NT2/D1 (cell line): ENCODE measurements around the gene NXPE3.

Experiments
- DNase-seq: peaks from one replicate; pipeline ENCODE4 v3.0.0-alpha.2; 2011; ENCODE audit warnings: low read depth, low spot score
- H3K27me3 ChIP-seq: 2 replicates; pipeline ENCODE4 v1.6.0; 2011; ENCODE audit warnings: mild to moderate bottlenecking; ENCODE audit not compliant: insufficient read length, insufficient read depth
- H3K36me3 ChIP-seq: 2 replicates; pipeline ENCODE4 v1.6.1; 2011; ENCODE audit warnings: mild to moderate bottlenecking, low read length, mixed read lengths; ENCODE audit not compliant: insufficient read depth, insufficient read length
- H3K4me1 ChIP-seq: 2 replicates; pipeline ENCODE4 v1.5.1; 2011; ENCODE audit not compliant: insufficient read depth, insufficient read length
- H3K4me3 ChIP-seq: 2 replicates; pipeline ENCODE4 v1.5.1; 2011; ENCODE audit warnings: low read depth; ENCODE audit not compliant: insufficient read length
- H3K9ac ChIP-seq: 2 replicates; pipeline ENCODE4 v1.6.0; 2011; ENCODE audit warnings: low read depth; ENCODE audit not compliant: insufficient read length
- H3K9me3 ChIP-seq: 2 replicates; pipeline ENCODE4 v1.5.1; 2011; ENCODE audit warnings: mild to moderate bottlenecking, low read length; ENCODE audit not compliant: insufficient read depth
- SUZ12 ChIP-seq: IDR thresholded peaks from 2 replicates; pipeline ENCODE4 v1.6.1; 2011; ENCODE audit not compliant: insufficient read length, insufficient read depth; ENCODE audit errors: extremely low read depth
- YY1 ChIP-seq: IDR thresholded peaks from 2 replicates; pipeline ENCODE4 v1.6.1; 2011; ENCODE audit not compliant: insufficient read length, insufficient read depth
- ZNF274 ChIP-seq: IDR thresholded peaks from 2 replicates; pipeline ENCODE4 v1.6.1; 2011; ENCODE audit warnings: mild to moderate bottlenecking, low read depth, low read length

NXPE3 gene

DNA sequence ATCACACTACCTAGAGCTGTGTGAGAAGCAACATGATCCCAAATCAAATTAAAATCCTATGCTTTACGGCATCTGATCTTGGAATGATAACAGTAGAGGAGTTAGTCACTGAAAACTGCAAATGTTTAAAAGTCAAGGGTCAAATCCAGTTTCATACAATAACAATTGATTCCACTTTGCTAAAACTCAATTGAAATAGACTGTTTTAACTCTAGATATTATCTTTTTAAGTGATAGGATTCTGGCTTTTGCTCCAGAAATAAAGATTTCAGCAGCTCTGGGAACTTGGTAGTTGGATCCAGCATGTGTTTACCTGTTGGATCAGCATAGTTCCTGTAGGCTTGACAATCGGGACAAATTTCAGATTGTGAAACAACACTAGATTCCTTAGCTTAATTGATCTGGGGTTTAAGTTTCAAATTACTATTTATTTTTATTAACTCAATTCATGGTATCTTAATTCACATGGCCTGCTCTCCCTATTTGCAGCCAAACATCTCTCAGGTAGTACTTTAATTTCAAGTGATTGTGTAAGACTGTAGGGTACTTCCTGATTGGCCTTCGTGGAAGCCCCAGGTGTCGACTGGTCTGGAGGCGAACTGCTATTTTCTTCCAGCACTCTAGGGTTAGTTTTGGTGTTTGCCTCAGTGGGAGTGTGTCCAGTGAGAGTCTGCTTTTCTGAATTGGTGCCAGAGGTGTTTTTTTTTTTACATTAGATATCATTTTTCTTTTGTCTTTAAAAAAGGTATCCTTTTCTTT is 86.9 kb downstream of the NXPE3 start:
- Histone ChIP-seq H3K4me1 (no peaks in the 10 kb centered on the region), H3K9ac (no peak overlapping the region), H3K4me3 (no peak overlapping the region), H3K27me3 (no peaks in the 10 kb centered on the region), H3K36me3 (peaks cover 8% of the 10 kb centered on the region), H3K9me3 (no peaks in the 10 kb centered on the region)
- no peak for TF ChIP-seq SUZ12
- DNase-seq = no peak

DNA sequence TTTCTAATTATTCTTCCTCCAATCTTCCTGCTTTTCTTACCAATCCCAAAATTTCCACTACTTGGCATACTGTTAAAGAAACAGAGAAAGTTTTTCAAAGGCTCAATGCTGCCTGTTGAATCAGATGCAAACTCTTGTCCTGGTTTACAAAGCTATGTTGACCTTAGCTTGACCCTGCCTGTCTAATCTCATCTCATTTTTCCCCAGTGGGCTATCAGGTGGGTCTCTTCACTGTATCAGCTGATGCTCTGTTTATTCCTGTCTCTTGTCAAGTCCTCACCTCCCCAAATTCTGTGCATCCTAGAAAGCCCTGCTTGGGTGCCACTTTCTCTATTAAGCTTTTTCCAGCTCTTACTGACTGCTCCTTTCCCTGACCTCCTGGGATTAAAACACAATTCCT is 88.5 kb downstream of the NXPE3 start:
- Histone ChIP-seq H3K27me3 (no peaks in the 10 kb centered on the region), H3K9ac (no peak overlapping the region), H3K9me3 (no peaks in the 10 kb centered on the region), H3K36me3 (no peaks in the 10 kb centered on the region), H3K4me1 (no peaks in the 10 kb centered on the region), H3K4me3 (no peak overlapping the region)
- TF ChIP-seq ZNF274 = no peak
- no peak for TF ChIP-seq SUZ12
- TF ChIP-seq YY1 = no peak
- no peak for DNase-seq

DNA sequence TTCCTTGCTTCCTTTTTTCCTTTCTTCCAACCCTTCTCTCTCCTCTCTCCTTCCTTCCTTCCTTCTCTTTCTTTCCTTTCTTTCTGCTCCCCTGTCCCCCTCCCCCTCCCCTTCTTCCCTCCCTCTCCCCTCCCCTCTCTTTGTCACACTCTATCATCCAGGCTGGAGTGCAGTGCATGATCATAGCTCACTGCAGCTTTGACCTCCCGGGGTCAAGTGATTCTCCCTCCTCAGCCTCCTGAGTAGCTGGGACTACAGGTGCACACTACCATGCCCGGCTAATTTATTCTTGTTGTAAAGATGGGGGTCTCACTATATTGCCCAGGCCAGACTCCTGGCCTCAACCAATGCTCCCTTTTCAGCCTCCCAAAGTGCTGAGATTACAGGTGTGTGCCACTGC is 89.0 kb downstream of the NXPE3 start:
- no peaks in the 10 kb centered on the region for H3K27me3 ChIP-seq
- H3K4me3 ChIP-seq = no peak overlapping the region
- H3K9me3 ChIP-seq = no peaks in the 10 kb centered on the region
- no peaks in the 10 kb centered on the region for H3K36me3 ChIP-seq
- DNase-seq = no peak
- no peaks in the 10 kb centered on the region for H3K4me1 ChIP-seq
- no peak overlapping the region for H3K9ac ChIP-seq
- TF ChIP-seq SUZ12 (no peak), ZNF274 (no peak), YY1 (no peak)

DNA sequence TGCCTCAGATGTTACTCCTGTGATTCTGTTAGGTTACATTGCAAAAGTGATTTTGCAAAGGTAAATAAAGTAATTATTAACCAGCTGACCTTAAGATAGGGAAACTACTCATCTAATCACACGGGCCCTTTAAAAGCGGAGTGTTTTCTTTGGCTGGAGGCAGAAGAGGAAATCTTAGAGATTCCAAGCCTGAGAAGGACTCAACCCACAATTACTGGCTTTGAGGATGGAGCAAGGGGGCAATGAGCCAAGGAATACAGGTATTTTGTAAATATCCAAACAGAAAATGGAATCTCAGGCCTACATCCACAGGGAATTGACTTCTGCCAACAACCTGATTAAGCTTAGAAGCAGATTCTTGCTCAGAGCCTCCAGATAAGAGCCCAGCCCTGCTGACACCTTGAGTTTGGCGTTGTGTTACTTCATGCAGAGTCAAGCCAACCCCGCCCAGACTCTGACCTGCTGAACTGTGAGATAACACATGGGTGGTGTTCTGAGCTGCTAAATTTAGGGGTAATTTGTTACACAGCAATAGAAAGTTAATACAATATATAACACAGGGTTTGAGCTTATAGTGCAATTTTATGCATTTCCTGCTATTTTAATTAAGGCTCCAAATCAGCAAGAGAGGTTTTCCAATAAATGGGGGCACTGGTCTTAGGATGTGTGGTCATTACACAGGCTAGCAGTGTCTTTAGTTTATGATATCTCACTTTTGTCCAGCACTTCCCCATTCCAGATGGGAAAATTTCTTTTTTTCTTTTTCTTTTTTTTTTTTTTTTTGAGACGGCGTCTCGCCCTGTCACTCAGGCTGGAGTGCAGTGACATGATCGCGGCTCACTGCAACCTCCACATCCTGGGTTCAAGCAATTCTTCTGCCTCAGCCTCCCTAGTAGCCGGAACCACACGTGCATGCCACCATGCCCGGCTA is 89.8 kb downstream of the NXPE3 start:
- Histone ChIP-seq H3K9ac (no peak overlapping the region), H3K36me3 (no peaks in the 10 kb centered on the region), H3K4me3 (no peak overlapping the region), H3K4me1 (no peaks in the 10 kb centered on the region), H3K9me3 (peaks cover 6% of the 10 kb centered on the region; the same call in 1 of the 2 replicates), H3K27me3 (no peaks in the 10 kb centered on the region)
- DNase-seq = no peak
- no peak for TF ChIP-seq ZNF274
- no peak for TF ChIP-seq SUZ12
- TF ChIP-seq YY1 = no peak

DNA sequence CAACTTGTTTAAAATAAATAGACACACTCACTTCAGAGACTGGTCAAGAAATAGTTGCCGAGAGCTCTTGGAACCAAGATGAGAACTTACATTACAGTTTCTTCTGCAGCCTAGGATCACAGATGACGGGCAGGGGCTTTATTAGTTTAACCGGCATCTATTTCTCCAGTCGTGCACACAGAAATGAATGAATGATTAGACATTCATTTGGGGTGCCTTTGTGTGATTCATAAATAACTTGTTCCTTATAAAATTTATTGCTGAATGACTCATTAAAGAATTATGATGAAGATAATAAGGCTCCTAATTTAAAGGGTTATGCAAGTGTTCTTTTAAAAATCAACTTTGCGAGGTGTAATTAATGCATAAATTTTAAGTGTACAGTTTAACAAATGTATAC is 91.1 kb downstream of the NXPE3 start:
- no peak overlapping the region for H3K9ac ChIP-seq
- peaks cover 6% of the 10 kb centered on the region; the same call in 1 of the 2 replicates for H3K9me3 ChIP-seq
- no peaks in the 10 kb centered on the region for H3K27me3 ChIP-seq
- H3K4me1 ChIP-seq = no peaks in the 10 kb centered on the region
- no peak overlapping the region for H3K4me3 ChIP-seq
- no peak for DNase-seq
- no peaks in the 10 kb centered on the region for H3K36me3 ChIP-seq
- TF ChIP-seq SUZ12 = no peak
- no peak for TF ChIP-seq YY1
- no peak for TF ChIP-seq ZNF274

DNA sequence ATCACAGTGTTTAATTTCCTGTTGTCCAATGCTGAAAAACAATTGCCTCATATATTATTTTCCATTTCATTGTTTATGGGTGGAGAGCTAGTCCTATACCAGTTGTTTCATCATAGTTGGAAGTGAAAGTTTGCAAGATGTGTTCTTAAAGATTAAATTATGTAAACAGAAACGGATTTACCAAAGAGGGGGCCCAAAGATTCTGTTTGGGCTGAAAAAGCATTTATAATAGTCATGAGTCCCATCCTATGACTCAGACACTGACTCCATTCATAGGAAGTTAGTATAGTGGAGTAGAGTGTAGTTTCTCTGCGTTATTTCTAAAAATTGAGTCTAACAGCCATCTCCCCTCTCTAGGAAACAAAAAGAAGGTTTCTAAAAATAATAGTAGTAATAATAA is 94.6 kb downstream of the NXPE3 start:
- no peaks in the 10 kb centered on the region for H3K4me1 ChIP-seq
- no peak for TF ChIP-seq YY1
- no peak for TF ChIP-seq ZNF274
- TF ChIP-seq SUZ12 = no peak
- no peak overlapping the region for H3K4me3 ChIP-seq
- no peak overlapping the region for H3K9ac ChIP-seq
- no peaks in the 10 kb centered on the region for H3K27me3 ChIP-seq
- H3K36me3 ChIP-seq = no peaks in the 10 kb centered on the region
- no peak for DNase-seq
- peaks cover 6% of the 10 kb centered on the region; the same call in 1 of the 2 replicates for H3K9me3 ChIP-seq

DNA sequence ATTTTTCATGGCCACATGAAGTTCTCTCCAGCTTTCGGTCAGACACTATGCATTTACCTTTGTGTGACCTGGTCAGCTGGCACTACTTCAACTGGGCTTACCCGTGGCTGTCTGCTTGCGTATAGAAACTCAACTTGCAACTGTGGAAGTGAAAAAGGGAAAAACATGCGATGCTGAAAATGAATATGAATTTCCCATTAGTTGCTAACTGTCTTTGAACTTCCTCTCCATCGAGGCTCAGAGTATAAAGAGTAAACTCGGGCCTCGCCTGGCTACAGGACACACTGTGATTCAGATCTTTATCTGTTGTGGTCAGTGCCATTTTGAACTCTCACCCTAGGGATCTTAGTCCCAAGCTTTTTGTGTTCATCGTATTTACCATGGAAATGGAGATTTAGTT is 97.1 kb downstream of the NXPE3 start:
- Histone ChIP-seq H3K4me1 (no peaks in the 10 kb centered on the region), H3K4me3 (no peak overlapping the region), H3K36me3 (no peaks in the 10 kb centered on the region), H3K27me3 (no peaks in the 10 kb centered on the region), H3K9me3 (peaks cover 6% of the 10 kb centered on the region; the same call in 1 of the 2 replicates), H3K9ac (no peak overlapping the region)
- TF ChIP-seq ZNF274 (no peak), YY1 (no peak), SUZ12 (no peak)
- DNase-seq = no peak
